Activated CD8-positive, alpha-beta memory T cell treated with anti-CD3 and anti-CD28 coated beads for 4 hours (primary cell): ENCODE results near the gene PASK.
"Not testable (repeated sequence)": the region's sequence is repeated elsewhere in the genome, so short reads cannot be mapped to it uniquely, and the experiment has no call there.

ENCODE experiments used
- DNase-seq, 2 donors: peaks; one replicate each; pipeline ENCODE4 v3.0.0-alpha.2; 2020; ENCODE audit warnings: low read depth in 2 of 2

The PASK gene

GRCh38 chr2:241105641-241106040 is 43.6 kb downstream of the PASK start:
- DNase-seq = no peak

- not testable (repeated sequence) for DNase-seq
These were observed 44.7 kb downstream of the PASK start for GRCh38 chr2:241104611-241105010.

- no peak for DNase-seq
These were observed 46.1 kb downstream of the PASK start for GRCh38 chr2:241103176-241103595.

GRCh38 chr2:241102239-241102803 is 47.0 kb downstream of the PASK start, which contains the start of gene MTERF4:
Gene MTERF4, minus strand, starts transcription at chr2:241102287. Its CDS starts 14 bp downstream, at chr2:241102273.
- DNase-seq = peak; percentile 71 to 74

- DNase-seq = no peak
These were observed 50.0 kb downstream of the PASK start for GRCh38 chr2:241099246-241099645.

GRCh38 chr2:241096979-241097378 is 52.3 kb downstream of the PASK start:
- DNase-seq = no peak

- DNase-seq = no peak
These were observed 53.5 kb downstream of the PASK start for GRCh38 chr2:241095594-241096290.

GRCh38 chr2:241094924-241095420 is 54.3 kb downstream of the PASK start:
- no peak for DNase-seq

- no peak for DNase-seq
These were observed 55.1 kb downstream of the PASK start for GRCh38 chr2:241094172-241094571.

GRCh38 chr2:241093133-241093781 is 56.0 kb downstream of the PASK start:
- not testable (repeated sequence) for DNase-seq

GRCh38 chr2:241092677-241093076 is 56.6 kb downstream of the PASK start:
- no peak for DNase-seq

GRCh38 chr2:241091734-241092445 is 57.4 kb downstream of the PASK start:
- DNase-seq = no peak

GRCh38 chr2:241091201-241091600 is 58.1 kb downstream of the PASK start:
- DNase-seq = no peak

- no peak for DNase-seq
These were observed 60.2 kb downstream of the PASK start for GRCh38 chr2:241088791-241089732.

GRCh38 chr2:241088376-241088775 is 60.9 kb downstream of the PASK start:
- DNase-seq = no peak

- no peak for DNase-seq
These were observed 61.6 kb downstream of the PASK start for GRCh38 chr2:241087420-241088268.

GRCh38 chr2:241084856-241085444 is 64.3 kb downstream of the PASK start:
- DNase-seq = no peak

- no peak for DNase-seq
These were observed 66.2 kb downstream of the PASK start for GRCh38 chr2:241083091-241083415.

GRCh38 chr2:241082341-241083090 is 66.8 kb downstream of the PASK start:
- no peak for DNase-seq
